ENCODE measurements around the gene RAI1. TPM values are rescaled to one million over a fixed set of nuclear protein-coding genes. Genes with fewer than 3 reads are reported as not detected.

The RAI1 gene
- total and polyA plus RNA-seq, 2 of the 13 experiments (the other 11 are each of a cell fraction or from before 2014, with no cell fraction given) = 3.4 to 5.2 TPM

- TF ChIP-seq, protein P1, sequence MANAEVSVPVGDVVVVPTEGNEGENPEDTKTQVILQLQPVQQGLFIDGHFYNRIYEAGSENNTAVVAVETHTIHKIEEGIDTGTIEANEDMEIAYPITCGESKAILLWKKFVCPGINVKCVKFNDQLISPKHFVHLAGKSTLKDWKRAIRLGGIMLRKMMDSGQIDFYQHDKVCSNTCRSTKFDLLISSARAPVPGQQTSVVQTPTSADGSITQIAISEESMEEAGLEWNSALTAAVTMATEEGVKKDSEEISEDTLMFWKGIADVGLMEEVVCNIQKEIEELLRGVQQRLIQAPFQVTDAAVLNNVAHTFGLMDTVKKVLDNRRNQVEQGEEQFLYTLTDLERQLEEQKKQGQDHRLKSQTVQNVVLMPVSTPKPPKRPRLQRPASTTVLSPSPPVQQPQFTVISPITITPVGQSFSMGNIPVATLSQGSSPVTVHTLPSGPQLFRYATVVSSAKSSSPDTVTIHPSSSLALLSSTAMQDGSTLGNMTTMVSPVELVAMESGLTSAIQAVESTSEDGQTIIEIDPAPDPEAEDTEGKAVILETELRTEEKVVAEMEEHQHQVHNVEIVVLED (CRISPR knock-in tag; IDR thresholded peaks at IDR 0.05; ENCODE audit: borderline replicate concordance) = 0 out of 2 replicates have a peak, but pooled peaks have one; percentile 24
- 0 out of 2 replicates have a peak, but pooled peaks have one; percentile 67 for TF ChIP-seq GLI4 (CRISPR knock-in tag; IDR thresholded peaks at IDR 0.05; ENCODE audit: borderline replicate concordance)
- no peak for TF ChIP-seq ZNF546 (CRISPR knock-in tag; conservative IDR thresholded peaks at IDR 0.05)
- TF ChIP-seq RARA (CRISPR knock-in tag; IDR thresholded peaks at IDR 0.05) = peak; percentile 54
- TF ChIP-seq SRSF1 (optimal IDR thresholded peaks at IDR 0.05; ENCODE audit: low read depth, low read length) = peak; percentile 8
- TF ChIP-seq ZNF777 (CRISPR knock-in tag; IDR thresholded peaks at IDR 0.05) = peak; percentile 65
- TF ChIP-seq, protein P2, sequence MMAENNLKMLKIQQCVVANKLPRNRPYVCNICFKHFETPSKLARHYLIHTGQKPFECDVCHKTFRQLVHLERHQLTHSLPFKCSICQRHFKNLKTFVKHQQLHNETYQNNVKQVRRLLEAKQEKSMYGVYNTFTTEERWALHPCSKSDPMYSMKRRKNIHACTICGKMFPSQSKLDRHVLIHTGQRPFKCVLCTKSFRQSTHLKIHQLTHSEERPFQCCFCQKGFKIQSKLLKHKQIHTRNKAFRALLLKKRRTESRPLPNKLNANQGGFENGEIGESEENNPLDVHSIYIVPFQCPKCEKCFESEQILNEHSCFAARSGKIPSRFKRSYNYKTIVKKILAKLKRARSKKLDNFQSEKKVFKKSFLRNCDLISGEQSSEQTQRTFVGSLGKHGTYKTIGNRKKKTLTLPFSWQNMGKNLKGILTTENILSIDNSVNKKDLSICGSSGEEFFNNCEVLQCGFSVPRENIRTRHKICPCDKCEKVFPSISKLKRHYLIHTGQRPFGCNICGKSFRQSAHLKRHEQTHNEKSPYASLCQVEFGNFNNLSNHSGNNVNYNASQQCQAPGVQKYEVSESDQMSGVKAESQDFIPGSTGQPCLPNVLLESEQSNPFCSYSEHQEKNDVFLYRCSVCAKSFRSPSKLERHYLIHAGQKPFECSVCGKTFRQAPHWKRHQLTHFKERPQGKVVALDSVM (CRISPR knock-in tag; IDR thresholded peaks at IDR 0.05) = peak; percentile 30; the same call in 1 of the 2 replicates
- no peak for TF ChIP-seq ZNF549 (CRISPR knock-in tag; IDR thresholded peaks at IDR 0.05)
- peak; percentile 76 for TF ChIP-seq HDAC1 (CRISPR knock-in tag; IDR thresholded peaks at IDR 0.05)
- TF ChIP-seq HOXA3 (CRISPR knock-in tag; IDR thresholded peaks at IDR 0.05) = peak; percentile 63
- TF ChIP-seq LCORL (IDR thresholded peaks at IDR 0.05) = no peak
- TF ChIP-seq LCORL (CRISPR knock-in tag; IDR thresholded peaks at IDR 0.05) = peak; percentile 34
- TF ChIP-seq RXRB (CRISPR knock-in tag; IDR thresholded peaks at IDR 0.05; ENCODE audit: borderline replicate concordance) = 0 out of 2 replicates have a peak, but pooled peaks have one; percentile 14
- TF ChIP-seq MYC (CRISPR knock-in tag; IDR thresholded peaks at IDR 0.05; ENCODE audit: borderline replicate concordance) = 0 out of 2 replicates have a peak, but pooled peaks have one; percentile 33
- TF ChIP-seq HDAC2 (CRISPR knock-in tag; IDR thresholded peaks at IDR 0.05) = no peak
- peak; percentile 48; the same call in 1 of the 2 replicates for TF ChIP-seq ZNF652 (CRISPR knock-in tag; IDR thresholded peaks at IDR 0.05; ENCODE audit: borderline replicate concordance, low read depth)
- TF ChIP-seq RFXAP (CRISPR knock-in tag; IDR thresholded peaks at IDR 0.05; ENCODE audit: borderline replicate concordance) = no peak
- TF ChIP-seq KLF16 (CRISPR knock-in tag; IDR thresholded peaks at IDR 0.05) = no peak
- TF ChIP-seq, protein P3, sequence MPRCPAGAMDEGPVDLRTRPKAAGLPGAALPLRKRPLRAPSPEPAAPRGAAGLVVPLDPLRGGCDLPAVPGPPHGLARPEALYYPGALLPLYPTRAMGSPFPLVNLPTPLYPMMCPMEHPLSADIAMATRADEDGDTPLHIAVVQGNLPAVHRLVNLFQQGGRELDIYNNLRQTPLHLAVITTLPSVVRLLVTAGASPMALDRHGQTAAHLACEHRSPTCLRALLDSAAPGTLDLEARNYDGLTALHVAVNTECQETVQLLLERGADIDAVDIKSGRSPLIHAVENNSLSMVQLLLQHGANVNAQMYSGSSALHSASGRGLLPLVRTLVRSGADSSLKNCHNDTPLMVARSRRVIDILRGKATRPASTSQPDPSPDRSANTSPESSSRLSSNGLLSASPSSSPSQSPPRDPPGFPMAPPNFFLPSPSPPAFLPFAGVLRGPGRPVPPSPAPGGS (CRISPR knock-in tag; IDR thresholded peaks at IDR 0.05) = 0 out of 2 replicates have a peak, but pooled peaks have one; percentile 24
- 0 out of 2 replicates have a peak, but pooled peaks have one; percentile 18 for TF ChIP-seq TFDP2 (CRISPR knock-in tag; IDR thresholded peaks at IDR 0.05)
- TF ChIP-seq ZNF547 (CRISPR knock-in tag; IDR thresholded peaks at IDR 0.05) = 0 out of 2 replicates have a peak, but pooled peaks have one; percentile 35
- TF ChIP-seq ASH2L (IDR thresholded peaks at IDR 0.05; ENCODE audit: insufficient read length, low read depth, low read length) = peak; percentile 14
- TF ChIP-seq NR2F1 (CRISPR knock-in tag; IDR thresholded peaks at IDR 0.05) = peak; percentile 11 to 62; a peak in 2 of 4 replicates
- TF ChIP-seq ELF4 (CRISPR knock-in tag; IDR thresholded peaks at IDR 0.05; ENCODE audit: borderline replicate concordance) = no peak
These were observed 102.0 kb downstream of the RAI1 start (continued) for GRCh38 chr17:17783116-17783824.

Measured in HepG2 (cell line).